Bronchial epithelial cell (primary cell): ENCODE results near the gene SLC5A6. TPM values are rescaled to one million over a fixed set of nuclear protein-coding genes. Genes with fewer than 3 reads are reported as not detected.
A peak's percentile ranks its signal among the peaks of the same experiment; 100 is the strongest.

ENCODE experiments used
- DNase-seq: peaks from one replicate; pipeline ENCODE4 v3.0.0-alpha.2; 2010; ENCODE audit warnings: low read depth
- FAIRE-seq: peaks from 2 replicates; lab custom pipeline; 2011; peaks lifted over from hg19 to GRCh38; lab: Jason Lieb, UNC
- H3K27me3 ChIP-seq: 2 replicates; pipeline ENCODE4 v1.5.1; 2011; ENCODE audit warnings: low read length; ENCODE audit not compliant: control insufficient read depth, insufficient read depth
- H3K36me3 ChIP-seq: 2 replicates; pipeline ENCODE4 v1.5.1; 2011; ENCODE audit warnings: low read length; ENCODE audit not compliant: control insufficient read depth, insufficient read depth
- H3K4me3 ChIP-seq: 2 replicates; pipeline ENCODE4 v1.5.1; 2011; ENCODE audit warnings: mild to moderate bottlenecking, low read depth, low read length, control low read depth
- total RNA-seq: library from RNA; depleted of rRNA; stranded (reverse); fragments of >200 nt; gene quantifications from 2 replicates; pipeline ENCODE4 v1.2.1, GENCODE V29; 2014
- TF ChIP-seq, protein P1 (sequence below): IDR thresholded peaks from 2 replicates; pipeline ENCODE4 v1.5.1; 2011; ENCODE audit warnings: mild to moderate bottlenecking, moderate library complexity, low read length, control low read depth, inconsistent platforms; ENCODE audit not compliant: insufficient read depth, severe bottlenecking

SLC5A6 gene
- total RNA-seq, 1 donor from 2014 or later, result 21.1 TPM

DNA sequence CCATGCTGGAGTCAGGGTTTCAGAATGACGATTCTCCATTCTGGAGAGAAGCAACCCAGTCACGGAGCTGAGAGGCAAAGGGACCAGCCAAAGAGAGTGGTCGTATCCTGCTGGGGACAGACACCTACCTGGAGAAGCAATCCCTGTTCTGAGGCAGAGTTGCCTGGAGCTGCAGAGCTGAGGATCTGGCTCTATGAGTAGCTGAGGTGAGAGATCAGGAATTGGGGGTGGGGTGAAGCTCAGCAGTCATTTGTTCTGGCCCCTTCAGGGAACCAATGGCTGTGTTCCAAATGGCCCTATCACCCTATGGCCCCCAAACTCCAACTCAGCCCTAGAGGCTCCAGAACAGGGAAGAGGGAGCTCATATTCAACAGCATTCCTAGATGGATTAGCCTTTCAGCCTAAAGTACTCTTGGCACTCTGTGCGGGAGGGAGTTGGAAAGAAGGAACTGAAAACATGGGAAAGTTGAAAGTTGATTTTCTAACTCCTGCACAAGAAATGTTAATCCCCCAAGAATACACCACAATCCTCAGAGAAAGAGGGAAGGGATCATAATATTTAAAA is 3.5 kb downstream of the SLC5A6 start:
- DNase-seq, result no peak
- H3K27me3 ChIP-seq, result no peaks in the 10 kb centered on the region
- TF ChIP-seq, protein P1, sequence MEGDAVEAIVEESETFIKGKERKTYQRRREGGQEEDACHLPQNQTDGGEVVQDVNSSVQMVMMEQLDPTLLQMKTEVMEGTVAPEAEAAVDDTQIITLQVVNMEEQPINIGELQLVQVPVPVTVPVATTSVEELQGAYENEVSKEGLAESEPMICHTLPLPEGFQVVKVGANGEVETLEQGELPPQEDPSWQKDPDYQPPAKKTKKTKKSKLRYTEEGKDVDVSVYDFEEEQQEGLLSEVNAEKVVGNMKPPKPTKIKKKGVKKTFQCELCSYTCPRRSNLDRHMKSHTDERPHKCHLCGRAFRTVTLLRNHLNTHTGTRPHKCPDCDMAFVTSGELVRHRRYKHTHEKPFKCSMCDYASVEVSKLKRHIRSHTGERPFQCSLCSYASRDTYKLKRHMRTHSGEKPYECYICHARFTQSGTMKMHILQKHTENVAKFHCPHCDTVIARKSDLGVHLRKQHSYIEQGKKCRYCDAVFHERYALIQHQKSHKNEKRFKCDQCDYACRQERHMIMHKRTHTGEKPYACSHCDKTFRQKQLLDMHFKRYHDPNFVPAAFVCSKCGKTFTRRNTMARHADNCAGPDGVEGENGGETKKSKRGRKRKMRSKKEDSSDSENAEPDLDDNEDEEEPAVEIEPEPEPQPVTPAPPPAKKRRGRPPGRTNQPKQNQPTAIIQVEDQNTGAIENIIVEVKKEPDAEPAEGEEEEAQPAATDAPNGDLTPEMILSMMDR, result no peak
- no peak overlapping the region for H3K4me3 ChIP-seq
- no peak for FAIRE-seq
- peaks cover 12% of the 10 kb centered on the region for H3K36me3 ChIP-seq

DNA sequence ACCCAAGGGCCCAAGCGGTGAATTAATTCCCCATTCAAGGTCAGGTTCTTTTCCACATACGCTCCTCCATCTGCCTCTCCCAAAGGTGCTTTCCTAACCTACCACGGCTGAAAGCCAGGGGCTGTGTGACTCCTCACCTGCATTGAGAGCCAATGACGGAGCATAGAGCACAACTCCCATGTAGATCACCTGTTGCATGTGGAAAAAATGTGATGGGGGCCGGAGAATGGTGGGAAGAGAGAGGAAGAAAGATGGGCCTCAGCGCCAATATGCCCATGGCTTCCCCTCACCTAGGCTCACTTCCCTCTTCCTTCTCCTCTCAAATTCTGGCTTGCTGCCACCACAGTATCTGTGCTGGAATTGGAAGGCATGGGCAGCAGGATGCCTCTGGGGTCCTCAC is 5.7 kb downstream of the SLC5A6 start:
- FAIRE-seq, result no peak
- H3K36me3 ChIP-seq, result peaks cover 18% of the 10 kb centered on the region
- no peak for DNase-seq

DNA sequence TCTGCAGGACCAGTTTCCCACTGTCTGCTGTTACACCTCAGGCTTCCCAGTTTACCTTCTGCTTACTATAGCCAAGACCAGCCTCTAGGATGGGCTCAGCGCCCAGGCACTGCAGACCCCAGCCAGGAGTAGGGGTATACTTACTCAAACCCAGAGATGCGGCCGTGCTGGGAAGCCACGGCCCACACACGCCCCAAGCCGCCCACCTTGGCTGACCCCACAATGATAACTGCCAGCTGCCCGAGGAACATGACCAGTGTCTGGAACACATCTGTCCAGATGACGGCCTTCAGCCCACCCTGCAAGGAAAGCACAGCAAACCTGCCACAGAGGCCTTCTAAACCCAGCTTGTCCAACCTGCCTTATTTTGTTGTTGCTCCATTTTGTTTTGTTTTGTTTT is 6.9 kb downstream of the SLC5A6 start:
- Histone ChIP-seq H3K27me3 (no peaks in the 10 kb centered on the region), H3K4me3 (no peak overlapping the region), H3K36me3 (peaks cover 18% of the 10 kb centered on the region)
- no peak for DNase-seq
- TF ChIP-seq, protein P1, result no peak
- no peak for FAIRE-seq

More for the DNA sequence above, 5.7 kb downstream of the SLC5A6 start:
- Histone ChIP-seq H3K27me3 (no peaks in the 10 kb centered on the region), H3K4me3 (no peak overlapping the region)
- TF ChIP-seq, protein P1, result no peak

DNA sequence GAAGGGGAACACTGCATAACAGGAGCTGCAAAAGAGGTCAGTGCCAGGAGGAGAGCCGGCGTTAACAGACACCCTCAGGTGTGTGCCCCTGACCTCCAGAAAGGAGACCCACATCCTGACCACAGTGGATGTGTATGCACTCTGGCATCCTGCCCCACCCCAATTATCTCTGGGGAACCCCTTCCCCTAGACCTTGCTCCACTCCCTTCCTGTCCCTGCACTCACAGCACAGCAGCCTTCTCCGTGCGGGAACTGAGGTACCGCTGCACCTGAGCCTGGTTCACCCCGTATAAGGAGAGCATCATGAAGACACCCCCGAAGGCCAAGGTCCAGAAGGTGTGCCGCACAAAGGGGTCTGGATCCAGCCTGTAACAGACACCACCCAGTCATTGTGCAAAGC is 7.5 kb downstream of the SLC5A6 start:
- no peak for FAIRE-seq
- H3K4me3 ChIP-seq, result no peak overlapping the region
- no peaks in the 10 kb centered on the region for H3K27me3 ChIP-seq
- H3K36me3 ChIP-seq, result peaks cover 18% of the 10 kb centered on the region
- TF ChIP-seq, protein P1, result no peak
- no peak for DNase-seq

DNA sequence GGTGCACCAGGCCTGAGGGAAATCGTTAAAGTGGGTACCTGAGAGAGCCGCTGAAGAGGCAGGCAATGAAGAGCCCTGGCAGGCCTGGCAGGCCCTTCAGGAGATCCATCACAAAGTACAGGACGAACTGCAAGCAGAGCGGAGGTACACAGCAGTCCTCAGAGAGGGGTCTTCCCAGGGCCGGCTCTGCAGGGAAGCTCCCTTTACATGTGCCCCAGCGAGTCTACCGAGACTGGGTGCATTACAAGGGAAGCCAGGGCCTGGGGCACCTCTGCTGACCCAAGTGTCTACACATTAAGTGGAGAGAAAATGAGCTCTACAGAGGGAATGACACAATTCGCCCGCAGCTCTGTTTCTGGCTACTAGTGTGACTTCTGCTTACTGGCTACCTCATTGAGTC is 8.3 kb downstream of the SLC5A6 start:
- no peak for DNase-seq
- no peaks in the 10 kb centered on the region for H3K27me3 ChIP-seq
- FAIRE-seq, result no peak
- H3K4me3 ChIP-seq, result no peak overlapping the region
- peaks cover 18% of the 10 kb centered on the region for H3K36me3 ChIP-seq
- TF ChIP-seq, protein P1, result no peak

DNA sequence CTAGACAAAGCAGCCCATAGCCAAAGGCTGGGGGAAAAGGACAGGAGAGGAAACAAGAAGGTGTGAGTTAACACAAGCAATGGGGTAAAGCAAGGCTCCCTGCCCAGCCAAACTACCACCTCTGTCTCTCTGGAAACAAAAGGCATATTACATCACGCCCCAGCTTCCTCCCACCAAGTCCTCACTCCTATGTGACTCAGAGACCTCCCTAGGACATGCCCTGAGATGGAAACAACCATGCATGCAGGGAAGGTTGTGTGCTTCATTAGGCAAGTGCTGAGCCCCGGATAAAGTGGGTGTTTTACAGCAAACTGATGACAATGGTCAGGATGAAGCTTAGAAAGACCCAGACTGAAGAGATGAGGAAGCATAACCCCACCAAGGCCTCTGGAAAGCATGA is 9.2 kb downstream of the SLC5A6 start:
- H3K36me3 ChIP-seq, result peaks cover 18% of the 10 kb centered on the region
- DNase-seq (peak; percentile 68), FAIRE-seq (no peak)
- no peak overlapping the region for H3K4me3 ChIP-seq
- no peaks in the 10 kb centered on the region for H3K27me3 ChIP-seq
- TF ChIP-seq, protein P1, result no peak
